ENCODE results near the gene TUBB. TPM values are rescaled to one million over a fixed set of nuclear protein-coding genes. Genes with fewer than 3 reads are reported as not detected.

The TUBB gene
- total RNA-seq, 4 donors from 2014 or later: 151 to 351 (median 255) TPM

GRCh38 chr6:30689022-30689865, 30.9 kb upstream of the TUBB start:
- H3K36me3 ChIP-seq: no peaks in the 10 kb centered on the region
- peaks cover 41 to 67% (median 44%) of the 10 kb centered on the region in 3 donors for H3K4me1 ChIP-seq
- TF ChIP-seq, protein P1, sequence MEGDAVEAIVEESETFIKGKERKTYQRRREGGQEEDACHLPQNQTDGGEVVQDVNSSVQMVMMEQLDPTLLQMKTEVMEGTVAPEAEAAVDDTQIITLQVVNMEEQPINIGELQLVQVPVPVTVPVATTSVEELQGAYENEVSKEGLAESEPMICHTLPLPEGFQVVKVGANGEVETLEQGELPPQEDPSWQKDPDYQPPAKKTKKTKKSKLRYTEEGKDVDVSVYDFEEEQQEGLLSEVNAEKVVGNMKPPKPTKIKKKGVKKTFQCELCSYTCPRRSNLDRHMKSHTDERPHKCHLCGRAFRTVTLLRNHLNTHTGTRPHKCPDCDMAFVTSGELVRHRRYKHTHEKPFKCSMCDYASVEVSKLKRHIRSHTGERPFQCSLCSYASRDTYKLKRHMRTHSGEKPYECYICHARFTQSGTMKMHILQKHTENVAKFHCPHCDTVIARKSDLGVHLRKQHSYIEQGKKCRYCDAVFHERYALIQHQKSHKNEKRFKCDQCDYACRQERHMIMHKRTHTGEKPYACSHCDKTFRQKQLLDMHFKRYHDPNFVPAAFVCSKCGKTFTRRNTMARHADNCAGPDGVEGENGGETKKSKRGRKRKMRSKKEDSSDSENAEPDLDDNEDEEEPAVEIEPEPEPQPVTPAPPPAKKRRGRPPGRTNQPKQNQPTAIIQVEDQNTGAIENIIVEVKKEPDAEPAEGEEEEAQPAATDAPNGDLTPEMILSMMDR (IDR thresholded peaks at IDR 0.05): no peak
- TF ChIP-seq POLR2A (IDR thresholded peaks at IDR 0.05): no peak
- no peaks in the 10 kb centered on the region for H3K9me3 ChIP-seq
- peak overlapping the region in 1 of 4 donors; percentile 86 for H3K4me3 ChIP-seq
- DNase-seq: no peak
- H3K27me3 ChIP-seq: no peaks in the 10 kb centered on the region
- peak overlapping the region; percentile 96 to 99 (median 98) for H3K27ac ChIP-seq
- intact Hi-C loops (cut with DNase I): loop anchor here (10.0 kb wide), 1 partner anchor 196 kb away; the partner anchor contains the start of gene DDR1
- 63 to 82% methylated on average over 6 to 8 of the region's 11 CpGs for WGBS, 2 donors

DNA sequence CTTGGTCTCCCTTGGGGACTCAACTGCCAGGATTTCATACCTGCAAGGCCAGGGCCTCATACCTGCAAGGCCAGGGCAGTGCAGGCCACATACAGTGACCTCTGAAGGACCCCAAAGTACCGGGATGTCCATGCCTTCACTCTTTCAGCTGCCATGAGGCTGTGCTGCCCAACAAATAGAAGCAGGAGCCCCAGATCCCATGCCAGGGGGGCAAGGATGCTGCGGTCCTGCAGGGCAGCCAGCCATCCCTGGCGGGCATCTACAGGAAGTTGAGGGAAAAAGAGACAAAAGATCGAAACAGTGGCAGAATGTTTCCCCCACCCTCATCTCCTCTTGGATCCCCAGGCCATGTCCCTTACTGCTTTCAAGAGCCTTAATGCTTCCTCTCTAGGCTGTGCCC, 30.2 kb upstream of the TUBB start:
- Histone ChIP-seq H3K4me1 (peaks cover 39 to 59% (median 40%) of the 10 kb centered on the region in 3 donors), H3K9me3 (no peaks in the 10 kb centered on the region), H3K27me3 (no peaks in the 10 kb centered on the region), H3K4me3 (peak overlapping the region in 3 of 4 donors; percentile 62 to 80 (median 77)), H3K27ac (peak overlapping the region; percentile 74 to 99 (median 98)), H3K36me3 (no peaks in the 10 kb centered on the region)
- 4 to 11% methylated on average over 3 to 4 of the region's 4 CpGs for WGBS, 2 donors
- no peak for DNase-seq
- intact Hi-C loops (cut with DNase I): loop anchor here (10.0 kb wide), 1 partner anchor 195 kb away; the partner anchor contains the start of gene DDR1
- no peak for TF ChIP-seq POLR2A (IDR thresholded peaks at IDR 0.05)
- TF ChIP-seq, protein P1 (IDR thresholded peaks at IDR 0.05): no peak

GRCh38 chr6:30690403-30691207, 29.5 kb upstream of the TUBB start, which contains the start of gene NRM:
NRM (minus strand) TSS chr6:30690984; CDS start chr6:30690974, 10 bp downstream.
- intact Hi-C loops (cut with DNase I): no loop called here
- Histone ChIP-seq H3K9me3 (no peaks in the 10 kb centered on the region), H3K27me3 (no peaks in the 10 kb centered on the region), H3K4me3 (peak within 1 kb of the TSS; percentile 40 to 80 (median 70)), H3K36me3 (no peaks in the 10 kb centered on the region), H3K4me1 (peaks cover 34 to 53% (median 39%) of the 10 kb centered on the region in 3 donors), H3K27ac (peak within 1 kb of the TSS; percentile 74 to 99 (median 98))
- WGBS, 2 donors: 0% methylated on average over 27 to 29 of the region's 40 CpGs
- no peak for DNase-seq
- TF ChIP-seq, protein P1 (IDR thresholded peaks at IDR 0.05): no peak
- TF ChIP-seq POLR2A (IDR thresholded peaks at IDR 0.05): peak in 1 of 4 donors; percentile 32

- no peaks in the 10 kb centered on the region for H3K36me3 ChIP-seq
- intact Hi-C loops (cut with DNase I): no loop called here
- peak overlapping the region; percentile 74 to 99 (median 98) for H3K27ac ChIP-seq
- TF ChIP-seq POLR2A (IDR thresholded peaks at IDR 0.05): peak in 1 of 4 donors; percentile 26
- TF ChIP-seq, protein P1 (IDR thresholded peaks at IDR 0.05): no peak
- DNase-seq: no peak
- H3K27me3 ChIP-seq: no peaks in the 10 kb centered on the region
- no peaks in the 10 kb centered on the region for H3K9me3 ChIP-seq
- peaks cover 30 to 46% (median 39%) of the 10 kb centered on the region in 3 donors for H3K4me1 ChIP-seq
- WGBS, 2 donors: 16 to 25% methylated on average over 8 of the region's 8 CpGs
- peak overlapping the region; percentile 40 to 80 (median 70) for H3K4me3 ChIP-seq
These were observed 28.8 kb upstream of the TUBB start for GRCh38 chr6:30691208-30691847.

All from esophagus squamous epithelium (tissue), 5 donors.